D721Med (cell line): ENCODE measurements around the gene ZDHHC5.

Experiments
- DNase-seq: peaks from one replicate; pipeline ENCODE4 v3.0.0; 2011; ENCODE audit warnings: low spot score; ENCODE audit not compliant: insufficient read length
- FAIRE-seq: peaks from 2 replicates; lab custom pipeline; 2011; peaks lifted over from hg19 to GRCh38; lab: Jason Lieb, UNC
- CTCF ChIP-seq: IDR thresholded peaks from 2 replicates; pipeline ENCODE4 v1.5.1; 2012; ENCODE audit warnings: mild to moderate bottlenecking, control low read depth; ENCODE audit not compliant: insufficient read depth; ENCODE audit errors: missing control alignments

Gene ZDHHC5

GRCh38 chr11:57735619-57736298, 67.8 kb downstream of the ZDHHC5 start:
- DNase-seq (no peak), FAIRE-seq (no peak)
- TF ChIP-seq CTCF: no peak

- FAIRE-seq: no peak
- no peak for TF ChIP-seq CTCF
These were observed 73.5 kb downstream of the ZDHHC5 start, which contains the start of gene SELENOH for GRCh38 chr11:57741132-57742086. Gene SELENOH (plus strand): TSS chr11:57741491. CDS start chr11:57741596, 105 bp downstream.

GRCh38 chr11:57742087-57742452, 74.2 kb downstream of the ZDHHC5 start:
- DNase-seq (no peak), FAIRE-seq (no peak)
- TF ChIP-seq CTCF: no peak

More at GRCh38 chr11:57741132-57742086, 73.5 kb downstream of the ZDHHC5 start, which contains the start of gene SELENOH:
- DNase-seq: peak; percentile 83

GRCh38 chr11:57744357-57744756, 76.4 kb downstream of the ZDHHC5 start:
- no peak for TF ChIP-seq CTCF
- FAIRE-seq (no peak), DNase-seq (no peak)

GRCh38 chr11:57745206-57745605, 77.3 kb downstream of the ZDHHC5 start:
- no peak for FAIRE-seq
- TF ChIP-seq CTCF: no peak
- DNase-seq: no peak

- TF ChIP-seq CTCF: no peak
- DNase-seq (no peak), FAIRE-seq (no peak)
These were observed 79.0 kb downstream of the ZDHHC5 start for GRCh38 chr11:57746920-57747319.
